B cell (primary cell): ENCODE data around the gene ABCB10. TPM values are rescaled to one million over a fixed set of nuclear protein-coding genes. Genes with fewer than 3 reads are reported as not detected.

Experiments used
- ATAC-seq: fragments of 200-7000 bp; cut with Tn5 transposase; one replicate; pipeline ENCODE4 v1.10.0; 2021; ENCODE audit warnings: low read depth, mild to moderate bottlenecking, moderate number of reproducible peaks, moderate library complexity
- CTCF ChIA-PET: fragments of 350-600 bp; sonication (Branson Sonifier 250); formaldehyde crosslinking; loops from one replicate; lab custom pipeline; 2021; ENCODE audit warnings: antibody characterized with exemption, inconsistent platforms; lab: Charles Lee
- POLR2A ChIA-PET: fragments of 350-600 bp; sonication (Branson Sonifier 250); formaldehyde crosslinking; loops from one replicate; lab custom pipeline; 2021; ENCODE audit warnings: antibody characterized with exemption; lab: Charles Lee
- DNase-seq: peaks from one replicate; pipeline ENCODE4 v3.0.0; 2013
- H2AFZ ChIP-seq: 2 replicates; pipeline ENCODE4 v1.6.1; 2012; ENCODE audit warnings: mild to moderate bottlenecking, low read depth, low read length; ENCODE audit not compliant: insufficient read depth, poor library complexity, severe bottlenecking
- H3K27ac ChIP-seq, 2 donors: 1 replicate in 1 of 2; 2 replicates in 1 of 2; pipeline ENCODE4 v1.5.1; 2012 to 2013; ENCODE audit warnings: low read length in 2 of 2, mild to moderate bottlenecking in 2 of 2, moderate library complexity in 1 of 2
- H3K27me3 ChIP-seq, 4 experiments: fragments of 200-600 bp in 1 of 4; sonication (generic) in 1 of 4; replicated peaks in 1 of 4; 1 replicate in 2 of 4; 2 replicates in 2 of 4; pipeline versions ENCODE4 v1.6.1 to v1.7.0; 2013 to 2016; ENCODE audit warnings: low read length in 3 of 4, mild to moderate bottlenecking in 2 of 4, mixed read lengths in 1 of 4, moderate library complexity in 1 of 4; ENCODE audit not compliant: insufficient read depth in 4 of 4, control insufficient read depth in 3 of 4; ENCODE audit errors: control extremely low read depth in 1 of 4
- H3K36me3 ChIP-seq, 2 experiments: replicated peaks in 1 of 2; 1 replicate in 1 of 2; 2 replicates in 1 of 2; pipeline versions ENCODE4 v1.6.1 to v1.7.1; 2013; ENCODE audit warnings: low read length in 1 of 2; ENCODE audit not compliant: insufficient read depth in 2 of 2, control insufficient read depth in 1 of 2; ENCODE audit errors: control extremely low read depth in 1 of 2, extremely low read depth in 1 of 2
- H3K4me1 ChIP-seq, 2 donors: fragments of 200-600 bp in 1 of 2; sonication (generic) in 1 of 2; 1 replicate in 1 of 2; 2 replicates in 1 of 2; pipeline versions ENCODE4 v1.5.1 to v1.6.1; 2013 to 2017; ENCODE audit warnings: low read length in 2 of 2; ENCODE audit not compliant: control insufficient read depth in 2 of 2, insufficient read depth in 2 of 2
- H3K4me2 ChIP-seq: replicated peaks from 2 replicates; pipeline ENCODE3; 2012; ENCODE audit warnings: mild to moderate bottlenecking, low read depth, low read length; ENCODE audit not compliant: poor library complexity, severe bottlenecking
- H3K4me3 ChIP-seq, 5 experiments: fragments of 200-600 bp in 1 of 5; sonication (generic) in 1 of 5; 1 replicate in 3 of 5; 2 replicates in 2 of 5; pipeline versions ENCODE4 v1.5.1 to v1.7.0; 2011 to 2016; ENCODE audit warnings: low read length in 4 of 5, mild to moderate bottlenecking in 4 of 5, low read depth in 2 of 5, control low read depth in 1 of 5, moderate library complexity in 1 of 5; ENCODE audit not compliant: insufficient read depth in 1 of 5; ENCODE audit errors: control extremely low read depth in 1 of 5, extremely low read depth in 1 of 5
- H3K79me2 ChIP-seq: fragments of 200-600 bp; sonication (generic); one replicate; pipeline ENCODE4 v1.6.0; 2016; ENCODE audit warnings: low read length; ENCODE audit not compliant: control insufficient read depth, insufficient read depth
- H3K9ac ChIP-seq: fragments of 200-600 bp; sonication (generic); 2 replicates; pipeline ENCODE4 v1.6.1; 2017; ENCODE audit warnings: mild to moderate bottlenecking, low read length, moderate library complexity
- H3K9me3 ChIP-seq, 3 donors: one replicate each; pipeline versions ENCODE4 v1.6.1 to v1.7.1; 2013; ENCODE audit warnings: low read length in 2 of 3; ENCODE audit not compliant: control insufficient read depth in 2 of 3, insufficient read depth in 1 of 3; ENCODE audit errors: control extremely low read depth in 1 of 3
- H4K20me1 ChIP-seq: 2 replicates; pipeline ENCODE4 v1.6.0; 2012; ENCODE audit warnings: mild to moderate bottlenecking, low read length; ENCODE audit not compliant: insufficient read depth, control insufficient read depth, poor library complexity, severe bottlenecking
- H3K27ac Mint-ChIP-seq: one replicate; pipeline ENCODE4 v1.8.0; 2021; ENCODE audit warnings: mixed read lengths
- H3K27me3 Mint-ChIP-seq: one replicate; pipeline ENCODE4 v1.8.0; 2021; ENCODE audit warnings: mixed read lengths
- H3K4me1 Mint-ChIP-seq: one replicate; pipeline ENCODE4 v1.8.0; 2021; ENCODE audit warnings: mixed read lengths
- H3K4me3 Mint-ChIP-seq: one replicate; pipeline ENCODE4 v1.8.0; 2021; ENCODE audit warnings: mixed read lengths
- H3K9me3 Mint-ChIP-seq: one replicate; pipeline ENCODE4 v1.8.0; 2022; ENCODE audit warnings: mixed read lengths; ENCODE audit not compliant: insufficient read depth
- CTCF ChIP-seq: fragments of 200-600 bp; IDR thresholded peaks from one replicate; pipeline ENCODE4 v1.8.0; 2022; ENCODE audit warnings: antibody characterized with exemption, mild to moderate bottlenecking
- EZH2 ChIP-seq: IDR thresholded peaks from 2 replicates; pipeline ENCODE4 v1.6.1; 2012; ENCODE audit warnings: borderline replicate concordance, low read depth, mild to moderate bottlenecking, moderate library complexity, low read length; ENCODE audit not compliant: insufficient read depth, poor library complexity, severe bottlenecking
- WGBS: methylation state at CpG from one replicate; pipeline ENCODE4 v1.1.5; 2013; ENCODE audit warnings: missing lambda C conversion rate; ENCODE audit not compliant: insufficient coverage; 5-methylcytosine and 5-hydroxymethylcytosine counted together
- intact Hi-C: fragments of 100-400 bp; cut with micrococcal nuclease; formaldehyde crosslinking; loops from one replicate; pipeline ENCODE4 v1.10.0; 2022
- polyA minus RNA-seq: library from RNA; depleted of rRNA, polyadenylated mRNA; stranded (reverse); fragments of >200 nt; gene quantifications from 2 replicates; pipeline ENCODE4 v1.2.3, GENCODE V29; 2012
- polyA plus RNA-seq: library from polyadenylated mRNA; depleted of rRNA; stranded (reverse); fragments of >200 nt; gene quantifications from 2 replicates; pipeline ENCODE4 v1.2.3, GENCODE V29; 2012
- total RNA-seq, 2 donors: library from RNA; stranded (reverse); fragments of 120-200 nt in 1 of 2; gene quantifications; 1 replicate in 1 of 2; 2 replicates in 1 of 2; pipeline versions ENCODE4 v1.2.3 to v1.2.4, GENCODE V29; 2013 to 2022

The ABCB10 gene
- 17.0 and 18.6 TPM in 2 replicates for total RNA-seq
- 16.9 TPM for total RNA-seq (2013)
- polyA plus RNA-seq: 6.5 and 9.8 TPM in 2 replicates
- 8.4 and 11.1 TPM in 2 replicates for polyA minus RNA-seq

- H3K9ac ChIP-seq: peak within 1 kb of the TSS; percentile 79
- H3K9me3 Mint-ChIP-seq: no peaks in the 10 kb centered on the region
- H3K27ac ChIP-seq: peak within 1 kb of the TSS; percentile 43 to 68
- intact Hi-C loops: loop anchor here (1.0 to 5.0 kb wide), 9 partner anchors 50 to 1420 kb away; partner anchors contain the start of genes ARV1, CCSAP, GALNT2 and NUP133
- peaks cover 0 to 2% of the 10 kb centered on the region in 2 experiments for H3K36me3 ChIP-seq
- peak within 1 kb of the TSS; percentile 89 for H3K4me2 ChIP-seq
- peaks cover 33% of the 10 kb centered on the region for H3K4me1 Mint-ChIP-seq
- no peaks in the 10 kb centered on the region for H3K27me3 ChIP-seq
- H4K20me1 ChIP-seq: peaks cover 17% of the 10 kb centered on the region
- no peaks in the 10 kb centered on the region for H3K27me3 Mint-ChIP-seq
- CTCF ChIA-PET: interaction anchor here (0.6 to 3.2 kb wide), 10 partner anchors 20 to 304 kb away, joined by 3 to 38 read pairs (median 3); partner anchors contain the start of genes TAF5L and URB2
- peak within 1 kb of the TSS; percentile 96 for H3K4me3 Mint-ChIP-seq
- POLR2A ChIA-PET: interaction anchor here (0.7 to 3.0 kb wide), 5 partner anchors 20 to 264 kb away, joined by 3 to 22 read pairs (median 5); partner anchors contain the start of genes TAF5L and URB2
- H3K4me3 ChIP-seq: peak within 1 kb of the TSS; percentile 65 to 85 (median 69)
- ATAC-seq: peak; percentile 82
- peak within 1 kb of the TSS; percentile 83 for H2AFZ ChIP-seq
- H3K79me2 ChIP-seq: peaks cover 36% of the 10 kb centered on the region
- peak; percentile 95 for DNase-seq
- WGBS: under 1% methylated on average over 105 of the region's 109 CpGs
- TF ChIP-seq CTCF (peak; percentile 60), EZH2 (no peak)
- peaks cover 16 to 18% of the 10 kb centered on the region in 2 donors for H3K4me1 ChIP-seq
- H3K27ac Mint-ChIP-seq: peak within 1 kb of the TSS; percentile 90
- H3K9me3 ChIP-seq: no peaks in the 10 kb centered on the region
Observed at GRCh38 chr1:229558460-229559335, at the start of gene ABCB10. ABCB10 (minus strand) TSS chr1:229558707; CDS start chr1:229558652, 55 bp downstream.

- Histone ChIP-seq H3K27ac (no peak overlapping the region), H3K9ac (no peak overlapping the region), H3K4me3 (no peak overlapping the region), H3K4me2 (no peak overlapping the region), H3K9me3 (no peaks in the 10 kb centered on the region), H2AFZ (no peak overlapping the region), H3K36me3 (peaks cover 14 to 60% of the 10 kb centered on the region in 2 experiments), H3K4me1 (no peaks in the 10 kb centered on the region), H4K20me1 (no peaks in the 10 kb centered on the region), H3K27me3 (no peaks in the 10 kb centered on the region), H3K79me2 (peaks cover 2% of the 10 kb centered on the region)
- ATAC-seq: no peak
- intact Hi-C loops: no loop called here
- no peak overlapping the region for H3K27ac Mint-ChIP-seq
- ChIA-PET CTCF (no interaction called here), POLR2A (no interaction called here)
- DNase-seq: no peak
- no peaks in the 10 kb centered on the region for H3K4me1 Mint-ChIP-seq
- 83% methylated on average over 1 of the region's 2 CpGs for WGBS
- TF ChIP-seq EZH2 (no peak), CTCF (no peak)
- no peak overlapping the region for H3K4me3 Mint-ChIP-seq
- no peaks in the 10 kb centered on the region for H3K9me3 Mint-ChIP-seq
- no peaks in the 10 kb centered on the region for H3K27me3 Mint-ChIP-seq
Observed at GRCh38 chr1:229607370-229607769, 48.9 kb upstream of the ABCB10 start.
